GM23248 (cell line): ENCODE data around the gene IKBKG.

Experiments
- EZH2 ChIP-seq: fragments of 200-600 bp; sonication (generic); IDR thresholded peaks from 2 replicates; pipeline ENCODE4 v1.6.1; 2018; ENCODE audit warnings: antibody characterized with exemption, mild to moderate bottlenecking; ENCODE audit not compliant: insufficient read depth, poor library complexity, severe bottlenecking
- EZH2phosphoT487 ChIP-seq: fragments of 200-600 bp; sonication (generic); IDR thresholded peaks from 2 replicates; pipeline ENCODE4 v1.6.1; 2018; ENCODE audit warnings: antibody characterized with exemption, moderate library complexity, mild to moderate bottlenecking, low read depth; ENCODE audit not compliant: insufficient read depth

- TF ChIP-seq EZH2phosphoT487 = no peak
- TF ChIP-seq EZH2 = no peak
These were observed 56.3 kb downstream of the IKBKG start for GRCh38 chrX:154603438-154604430.
